Osteoblast (primary cell): Measurements from ENCODE around the gene BCAR3. TPM values are rescaled to one million over a fixed set of nuclear protein-coding genes. Genes with fewer than 3 reads are reported as not detected.

Experiments
- DNase-seq: peaks from one replicate; pipeline ENCODE4 v3.0.0; 2011; ENCODE audit warnings: low spot score, mixed read lengths; ENCODE audit not compliant: insufficient read length; ENCODE audit errors: missing footprints
- H2AFZ ChIP-seq: 2 replicates; pipeline ENCODE4 v1.6.0; 2011; ENCODE audit warnings: mild to moderate bottlenecking, low read length
- H3K27ac ChIP-seq: 2 replicates; pipeline ENCODE4 v1.5.1; 2011; ENCODE audit warnings: mild to moderate bottlenecking, low read depth, low read length, moderate library complexity
- H3K27me3 ChIP-seq: 2 replicates; pipeline ENCODE4 v1.6.0; 2012; ENCODE audit warnings: mild to moderate bottlenecking, control low read depth, inconsistent platforms, low read length, moderate library complexity; ENCODE audit not compliant: insufficient read depth
- H3K36me3 ChIP-seq: 2 replicates; pipeline ENCODE4 v1.5.1; 2011; ENCODE audit warnings: mild to moderate bottlenecking, low read length, control low read depth, moderate library complexity; ENCODE audit not compliant: insufficient read depth
- H3K4me1 ChIP-seq: 2 replicates; pipeline ENCODE4 v1.5.1; 2011; ENCODE audit warnings: mild to moderate bottlenecking, low read length, control low read depth, moderate library complexity; ENCODE audit not compliant: insufficient read depth
- H3K4me2 ChIP-seq: 2 replicates; pipeline ENCODE4 v1.6.0; 2011; ENCODE audit warnings: mild to moderate bottlenecking, low read length; ENCODE audit not compliant: insufficient read depth
- H3K4me3 ChIP-seq: fragments of 200-600 bp; sonication (generic); 3 replicates; pipeline ENCODE4 v1.5.1; 2012; ENCODE audit warnings: mild to moderate bottlenecking, low read length, inconsistent platforms; ENCODE audit not compliant: insufficient read depth
- H3K79me2 ChIP-seq: 2 replicates; pipeline ENCODE4 v1.6.0; 2012; ENCODE audit warnings: mild to moderate bottlenecking, low read length, control low read depth, inconsistent platforms; ENCODE audit not compliant: insufficient read depth
- H3K9me3 ChIP-seq: 2 replicates; pipeline ENCODE4 v1.5.1; 2011; ENCODE audit warnings: low read depth, low read length, control low read depth
- H4K20me1 ChIP-seq: 2 replicates; pipeline ENCODE4 v1.6.0; 2012; ENCODE audit warnings: mild to moderate bottlenecking, low read length, control low read depth; ENCODE audit not compliant: insufficient read depth
- CTCF ChIP-seq: IDR thresholded peaks from 2 replicates; pipeline ENCODE4 v1.5.1; 2011; ENCODE audit warnings: mild to moderate bottlenecking, low read depth, low read length, moderate library complexity; ENCODE audit errors: extremely low read depth
- total RNA-seq: library from RNA; depleted of rRNA; stranded (reverse); fragments of >200 nt; gene quantifications from 2 replicates; pipeline ENCODE4 v1.2.3, GENCODE V29; 2012

Gene BCAR3
- total RNA-seq, 1 donor = 34.0 TPM

- Histone ChIP-seq H3K79me2 (peaks cover 3% of the 10 kb centered on the region), H3K4me2 (no peak overlapping the region), H2AFZ (no peak overlapping the region), H3K4me1 (peaks cover 23% of the 10 kb centered on the region), H3K4me3 (no peak overlapping the region), H3K9me3 (no peaks in the 10 kb centered on the region), H3K27me3 (no peaks in the 10 kb centered on the region), H3K36me3 (peaks cover 58% of the 10 kb centered on the region), H3K27ac (peak overlapping the region; percentile 68), H4K20me1 (peaks cover 9% of the 10 kb centered on the region)
- peak; percentile 80 for DNase-seq
- no peak for TF ChIP-seq CTCF
Measured at GRCh38 chr1:93567255-93567918, 114.2 kb downstream of the BCAR3 start.

GRCh38 chr1:93566227-93566626, 115.4 kb downstream of the BCAR3 start:
- Histone ChIP-seq H3K36me3 (peaks cover 56% of the 10 kb centered on the region), H3K9me3 (no peaks in the 10 kb centered on the region), H4K20me1 (peaks cover 9% of the 10 kb centered on the region), H3K27me3 (no peaks in the 10 kb centered on the region), H3K4me2 (no peak overlapping the region), H3K4me1 (peaks cover 23% of the 10 kb centered on the region), H2AFZ (no peak overlapping the region), H3K79me2 (peaks cover 3% of the 10 kb centered on the region), H3K4me3 (no peak overlapping the region), H3K27ac (peak overlapping the region; percentile 68)
- no peak for TF ChIP-seq CTCF
- DNase-seq = peak; percentile 31

GRCh38 chr1:93565496-93566206, 116.0 kb downstream of the BCAR3 start:
- Histone ChIP-seq H3K4me2 (no peak overlapping the region), H2AFZ (no peak overlapping the region), H4K20me1 (peaks cover 9% of the 10 kb centered on the region), H3K4me1 (peaks cover 23% of the 10 kb centered on the region), H3K79me2 (peaks cover 3% of the 10 kb centered on the region), H3K27ac (peak overlapping the region; percentile 68), H3K27me3 (no peaks in the 10 kb centered on the region), H3K36me3 (peaks cover 57% of the 10 kb centered on the region), H3K9me3 (no peaks in the 10 kb centered on the region), H3K4me3 (no peak overlapping the region)
- peak; percentile 71 for DNase-seq
- TF ChIP-seq CTCF = no peak

GRCh38 chr1:93559695-93560094, 121.9 kb downstream of the BCAR3 start:
- no peak overlapping the region for H3K4me3 ChIP-seq
- no peak overlapping the region for H3K27ac ChIP-seq
- H3K4me1 ChIP-seq = no peaks in the 10 kb centered on the region
- no peak overlapping the region for H3K4me2 ChIP-seq
- no peaks in the 10 kb centered on the region for H4K20me1 ChIP-seq
- H3K27me3 ChIP-seq = no peaks in the 10 kb centered on the region
- no peak for DNase-seq
- no peaks in the 10 kb centered on the region for H3K9me3 ChIP-seq
- H3K36me3 ChIP-seq = peaks cover 33% of the 10 kb centered on the region
- TF ChIP-seq CTCF = no peak
- no peak overlapping the region for H2AFZ ChIP-seq
- H3K79me2 ChIP-seq = no peaks in the 10 kb centered on the region
